CD4-positive, alpha-beta T cell treated with Interleukin-4 for 4 hours (primary cell): ENCODE data around the gene MAPK8.
"Not testable (repeated sequence)": the region's sequence is repeated elsewhere in the genome, so short reads cannot be mapped to it uniquely, and the experiment has no call there.

Experiments used
- DNase-seq: peaks from one replicate; pipeline ENCODE4 v3.0.0-alpha.2; 2020

The MAPK8 gene

DNA sequence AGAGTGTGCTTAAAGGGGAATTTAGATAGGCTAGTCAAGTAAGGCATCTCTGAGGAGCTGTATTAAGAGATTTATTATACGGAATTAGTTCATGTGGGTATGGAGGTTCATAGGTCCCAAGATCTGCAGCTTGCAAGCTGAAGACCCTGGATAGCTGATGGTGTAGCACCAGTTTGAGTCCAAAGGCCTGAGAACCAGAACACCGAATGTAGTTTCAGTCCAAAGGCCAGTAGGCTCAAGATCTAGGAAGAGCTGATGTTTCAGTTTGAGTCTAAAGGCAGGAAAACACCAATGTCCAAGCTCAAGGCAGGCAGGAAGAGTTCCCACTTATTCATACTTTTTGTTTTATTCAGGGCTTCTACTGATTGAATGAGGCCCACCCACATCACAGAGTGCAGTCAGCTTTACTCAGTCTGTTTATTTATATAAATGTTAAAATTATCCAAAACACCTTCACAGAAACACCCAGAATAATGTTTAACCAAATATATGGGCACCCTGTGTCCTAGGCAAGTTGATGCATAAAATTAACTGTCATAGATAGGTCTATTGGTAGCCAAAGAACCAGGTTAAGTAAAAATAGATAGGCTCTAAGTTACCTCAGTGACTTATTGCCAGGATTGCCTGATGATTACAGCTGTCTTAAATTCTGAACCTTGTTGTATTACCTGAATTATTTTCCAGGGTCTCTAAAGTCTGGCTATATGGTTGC, 83.5 kb downstream of the MAPK8 start:
- no peak for DNase-seq

DNA sequence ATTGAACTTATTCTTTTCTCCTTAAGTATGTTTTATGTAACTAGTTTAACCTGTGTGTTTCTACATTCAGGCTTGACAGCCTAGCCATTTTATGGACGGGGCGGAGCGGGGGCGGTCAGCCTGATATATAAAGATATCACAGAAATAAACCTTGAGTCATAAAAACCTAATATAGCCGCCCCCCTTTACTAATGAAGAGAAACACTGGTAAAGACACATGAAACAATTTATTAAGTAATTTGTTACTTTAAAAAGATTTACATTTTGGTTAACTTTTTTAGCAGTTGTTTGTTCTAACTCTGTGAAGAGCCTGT, 84.0 kb downstream of the MAPK8 start:
- DNase-seq: no peak

DNA sequence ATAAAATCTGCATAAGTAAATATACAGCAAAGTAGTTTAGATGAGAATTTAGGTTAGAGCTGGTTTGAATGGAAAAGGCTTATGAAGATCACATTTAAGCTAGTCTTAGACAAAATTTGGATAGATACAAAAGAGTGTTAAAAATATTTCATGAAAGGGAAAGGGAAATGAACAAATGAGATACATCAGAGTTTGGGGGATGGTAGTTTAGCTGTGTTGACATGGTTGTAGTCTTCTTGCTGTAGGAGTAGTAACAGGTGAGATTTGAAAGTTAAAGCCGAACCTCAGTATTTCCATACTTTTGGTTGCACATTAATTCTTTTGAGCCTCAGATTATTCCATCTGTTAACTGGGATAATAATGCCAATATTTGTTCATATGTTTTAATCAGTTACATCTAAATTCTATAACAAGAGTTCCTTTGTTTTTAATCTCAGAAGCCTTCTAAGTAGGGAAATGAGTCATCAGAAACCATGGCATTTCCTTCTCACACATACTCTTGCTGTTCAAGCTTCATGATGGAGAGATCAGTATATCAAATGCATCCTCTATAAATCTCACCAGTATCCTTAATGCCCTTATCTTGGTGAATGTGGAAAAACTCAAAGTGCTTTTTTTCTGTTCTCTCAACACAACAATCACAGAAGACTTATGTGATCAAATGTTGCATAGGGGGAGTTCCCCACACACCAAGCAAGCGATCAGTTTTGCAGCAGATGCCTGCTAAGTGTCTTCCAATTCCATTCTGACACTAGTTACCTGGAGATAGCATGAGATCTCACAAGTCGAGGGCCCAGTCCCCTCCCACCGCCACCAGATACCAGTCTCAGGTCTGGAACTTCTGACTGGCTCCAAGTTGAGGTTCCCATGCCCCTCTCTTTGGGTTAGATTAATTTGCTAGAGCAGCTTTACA, 84.7 kb downstream of the MAPK8 start:
- DNase-seq: peak; percentile 18

DNA sequence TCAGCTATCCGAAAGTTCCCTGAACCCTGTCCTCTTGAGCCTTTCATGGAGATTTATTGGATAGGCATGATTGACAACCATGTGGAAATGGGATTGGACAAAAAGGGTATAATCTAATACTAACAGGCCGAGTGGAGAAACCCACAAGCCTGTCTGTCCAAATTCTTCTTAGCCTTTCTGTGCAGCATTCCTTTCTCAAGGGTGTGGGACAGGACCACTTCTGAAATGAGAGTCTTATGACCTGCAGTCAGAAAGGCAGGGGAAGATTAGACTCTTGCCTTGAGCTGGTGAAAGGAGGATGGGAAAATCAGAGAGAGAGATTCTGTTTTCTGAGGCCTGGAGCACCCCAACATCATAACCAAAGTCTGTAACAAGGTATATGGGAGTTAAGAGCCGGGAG, 85.5 kb downstream of the MAPK8 start:
- no peak for DNase-seq

DNA sequence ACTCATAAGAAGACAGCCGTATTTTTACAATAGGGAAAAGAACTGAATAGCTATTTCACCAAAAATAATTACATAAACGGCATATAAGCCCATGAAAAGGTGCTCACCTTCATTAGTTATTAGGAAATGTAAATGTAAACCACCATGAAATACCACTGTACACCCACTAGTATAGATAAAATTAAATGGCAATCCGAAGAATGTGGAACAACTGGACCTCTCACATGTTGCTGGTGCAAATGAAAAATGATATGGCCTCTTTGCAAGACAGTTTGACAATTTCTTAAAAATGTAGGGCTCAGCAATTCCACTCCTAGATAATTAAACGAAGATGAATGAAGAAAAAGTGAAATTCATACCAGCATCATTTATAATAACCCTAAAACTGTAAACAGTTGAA, 91.8 kb downstream of the MAPK8 start:
- DNase-seq: no peak

DNA sequence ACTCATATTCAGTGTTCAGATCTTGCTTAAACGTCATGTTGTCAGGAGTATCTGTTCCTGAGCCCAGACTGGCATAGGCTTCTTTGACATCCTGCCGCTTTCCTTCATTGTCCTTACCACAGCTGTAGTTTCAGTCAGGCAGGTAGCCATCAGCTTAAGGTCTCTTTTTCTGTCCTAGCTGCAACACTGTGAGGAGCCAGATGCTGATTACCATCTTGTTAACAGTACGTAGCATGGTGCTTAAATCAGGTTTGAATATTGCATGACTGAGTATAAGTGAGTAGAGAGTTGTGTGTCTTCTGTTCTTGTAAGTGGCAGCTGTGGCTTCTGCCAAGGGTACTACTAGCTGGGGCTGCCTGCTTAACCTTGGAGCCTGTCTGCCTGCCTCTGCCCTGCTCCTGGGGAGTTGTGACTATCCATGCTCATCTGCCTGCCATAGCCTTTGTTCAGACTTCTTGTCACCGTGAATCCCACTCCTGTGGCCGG, 92.6 kb downstream of the MAPK8 start:
- no peak for DNase-seq

DNA sequence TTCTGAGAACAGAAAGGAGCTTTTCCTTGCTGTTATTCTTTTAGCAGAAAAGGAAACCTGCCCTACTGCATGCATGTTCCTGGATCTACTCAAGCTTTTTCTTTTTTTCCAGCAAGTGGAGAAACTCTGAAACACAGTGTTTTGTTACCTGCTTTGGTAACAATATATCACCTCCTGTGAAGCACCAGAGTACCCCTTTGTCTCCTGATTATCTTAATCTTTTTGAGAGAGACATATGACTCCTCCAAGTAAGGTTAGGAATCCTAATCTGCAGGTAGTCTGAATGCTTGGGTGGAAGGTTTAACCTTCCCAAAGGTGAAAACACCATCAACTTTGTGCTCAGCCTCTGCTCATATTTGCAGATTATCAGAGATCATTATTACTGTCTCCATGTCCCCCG, 93.1 kb downstream of the MAPK8 start:
- DNase-seq: no peak

DNA sequence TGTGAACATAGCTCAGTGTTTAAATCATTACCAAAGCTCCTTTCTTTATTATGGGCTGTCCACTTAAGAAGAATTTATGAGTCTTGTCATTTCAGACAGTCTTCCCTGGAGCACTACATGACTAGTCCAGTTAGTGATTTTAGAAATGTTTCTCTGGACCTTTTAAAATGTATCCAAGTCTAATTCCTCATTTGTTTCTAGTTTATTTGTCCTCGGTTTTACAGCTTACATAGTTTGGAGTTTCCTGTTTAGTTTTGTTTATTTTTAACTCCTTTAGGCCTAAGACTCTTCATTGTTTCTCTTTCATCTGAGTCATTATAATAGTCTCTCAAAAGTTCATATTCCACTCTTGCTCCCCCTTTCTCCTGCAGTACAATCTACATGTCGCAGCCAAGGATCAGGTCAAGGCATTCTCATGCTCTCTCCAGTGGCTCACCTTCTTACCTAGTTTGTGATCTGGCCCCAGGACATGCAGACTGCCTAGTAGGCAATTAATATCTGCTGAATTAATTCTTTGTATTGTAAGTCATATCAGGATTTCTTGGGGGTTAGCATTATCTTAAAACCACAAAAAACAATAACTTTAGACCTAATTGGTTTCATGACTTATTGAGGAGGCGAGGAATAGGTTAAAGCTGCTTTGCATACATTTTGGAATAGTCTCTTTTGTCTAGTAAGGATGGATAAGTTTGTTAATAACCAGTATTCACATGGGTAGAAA, 93.8 kb downstream of the MAPK8 start:
- DNase-seq: no peak

DNA sequence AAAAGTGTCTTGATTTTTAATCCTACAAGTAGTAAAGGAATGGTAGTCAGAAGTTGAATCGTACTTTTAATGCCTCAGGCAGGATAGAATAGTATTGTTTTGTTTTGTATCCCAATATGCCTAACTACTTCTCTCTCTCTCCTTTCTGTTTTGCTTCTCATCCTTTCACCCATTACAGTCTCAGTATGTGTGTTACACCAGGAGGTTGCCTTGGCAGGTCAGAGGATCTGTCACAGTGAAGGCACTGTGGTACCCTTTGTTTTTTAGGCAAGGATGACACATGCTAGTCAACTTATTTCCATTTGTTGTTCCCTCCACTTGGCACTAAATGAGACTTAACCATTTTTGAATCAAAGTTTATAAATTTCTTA, 94.4 kb downstream of the MAPK8 start:
- DNase-seq: no peak

DNA sequence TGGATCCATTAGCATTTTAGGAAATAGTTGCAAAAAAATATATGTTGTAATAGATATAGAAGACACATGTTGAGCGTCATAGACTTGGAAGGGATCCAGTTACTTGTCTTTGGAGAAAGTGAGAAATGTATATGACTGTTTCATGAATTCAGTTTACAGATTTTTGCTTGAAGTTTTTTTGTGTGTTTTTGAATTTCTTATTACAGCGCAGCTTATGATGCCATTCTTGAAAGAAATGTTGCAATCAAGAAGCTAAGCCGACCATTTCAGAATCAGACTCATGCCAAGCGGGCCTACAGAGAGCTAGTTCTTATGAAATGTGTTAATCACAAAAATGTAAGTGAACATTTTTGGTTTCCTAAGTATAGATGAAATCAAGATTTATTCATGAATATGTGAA, 98.2 kb downstream of the MAPK8 start:
- DNase-seq: no peak

DNA sequence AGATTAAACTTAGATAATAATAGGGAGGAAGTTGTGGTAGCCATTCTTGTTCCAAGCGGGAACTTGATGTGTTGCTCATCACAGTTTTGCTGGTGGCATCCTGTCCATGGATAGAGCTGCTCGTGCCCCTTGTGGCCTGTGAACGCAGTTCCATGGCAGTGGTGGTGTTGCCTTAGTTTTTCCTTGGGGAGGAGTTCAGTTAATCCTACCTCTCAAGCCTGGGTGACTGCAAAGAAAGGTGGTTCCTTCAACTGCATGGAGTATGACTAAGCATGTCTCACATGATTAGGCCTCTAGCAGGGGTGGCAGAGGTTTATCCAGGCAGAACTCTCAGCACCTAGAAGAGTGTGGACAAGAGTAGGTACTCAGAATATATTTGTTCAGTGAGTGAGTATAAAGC, 99.7 kb downstream of the MAPK8 start:
- no peak for DNase-seq

DNA sequence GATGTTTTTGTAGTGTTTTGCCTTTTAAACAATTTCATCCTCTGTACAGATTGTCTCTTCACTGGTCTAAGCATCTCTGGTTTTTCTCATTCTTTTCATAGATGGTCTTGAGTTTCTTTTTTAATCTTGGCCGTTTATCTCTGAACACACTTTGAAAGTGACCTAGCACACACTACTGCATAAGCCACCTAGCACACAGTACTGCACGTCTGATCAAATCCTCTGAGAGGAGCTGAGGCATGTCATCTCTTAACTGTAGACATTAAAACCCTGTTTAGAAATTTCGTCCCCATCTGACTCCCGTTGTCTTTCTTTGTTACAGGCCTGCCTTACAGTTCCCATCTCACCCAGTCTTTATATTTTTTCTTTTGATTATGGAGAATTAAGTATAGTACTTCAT, 100.2 kb downstream of the MAPK8 start:
- DNase-seq: no peak

DNA sequence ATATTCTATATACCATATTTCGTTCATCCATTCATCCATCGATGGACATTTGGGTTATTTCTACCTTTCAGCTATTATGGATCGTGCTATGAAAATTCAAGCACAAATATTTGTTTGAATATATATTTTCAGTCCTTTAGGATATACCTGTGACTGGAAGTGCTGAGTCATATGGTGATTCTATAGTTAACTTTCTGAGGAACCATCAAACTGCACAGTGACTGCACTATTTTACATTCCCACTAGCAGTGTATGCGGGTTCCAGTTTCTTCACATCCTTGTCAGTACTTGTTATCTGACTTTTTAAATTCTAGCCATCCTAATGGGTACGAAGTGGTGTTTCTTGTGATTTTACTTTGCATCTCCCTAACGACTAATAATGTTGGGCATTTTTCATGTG, 104.0 kb downstream of the MAPK8 start:
- no peak for DNase-seq

DNA sequence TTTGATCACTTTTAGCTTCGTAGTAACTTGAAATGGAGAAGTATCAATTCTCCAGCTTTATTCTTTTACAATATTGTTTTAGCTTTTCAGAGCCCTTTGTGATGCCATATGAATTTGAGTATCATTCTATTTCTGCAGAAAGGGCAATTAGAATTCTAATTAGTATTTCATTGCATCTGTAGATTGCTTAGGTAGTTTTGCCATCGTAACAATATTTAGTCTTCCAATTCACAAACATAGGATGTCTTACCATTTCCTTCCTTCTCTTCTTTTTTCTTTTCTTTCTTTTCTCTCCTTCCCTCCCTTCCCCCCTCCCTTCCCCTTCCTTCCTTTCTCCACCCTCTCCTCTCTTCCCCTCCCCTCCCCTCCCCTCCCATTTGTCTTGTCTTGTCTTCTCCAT, 105.0 kb downstream of the MAPK8 start:
- no peak for DNase-seq

DNA sequence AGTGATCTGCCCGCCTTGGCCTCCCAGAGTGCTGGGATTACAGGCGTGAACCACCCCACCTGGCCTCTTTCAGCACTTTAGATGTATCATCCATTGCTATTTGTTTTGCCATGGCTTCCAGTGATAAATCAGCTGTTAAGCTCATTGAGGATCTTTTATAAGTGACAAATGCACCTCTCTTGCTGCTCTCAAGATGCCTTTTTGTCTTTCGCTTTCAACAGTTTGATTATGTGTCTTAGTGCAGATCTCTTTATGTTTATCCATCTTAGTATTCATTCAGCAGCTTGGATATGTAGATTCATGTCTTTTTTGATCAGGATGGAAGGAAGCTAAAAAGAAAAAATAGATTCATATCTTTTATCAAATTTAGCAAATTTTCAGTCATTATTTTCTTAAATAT, 105.6 kb downstream of the MAPK8 start:
- no peak for DNase-seq

DNA sequence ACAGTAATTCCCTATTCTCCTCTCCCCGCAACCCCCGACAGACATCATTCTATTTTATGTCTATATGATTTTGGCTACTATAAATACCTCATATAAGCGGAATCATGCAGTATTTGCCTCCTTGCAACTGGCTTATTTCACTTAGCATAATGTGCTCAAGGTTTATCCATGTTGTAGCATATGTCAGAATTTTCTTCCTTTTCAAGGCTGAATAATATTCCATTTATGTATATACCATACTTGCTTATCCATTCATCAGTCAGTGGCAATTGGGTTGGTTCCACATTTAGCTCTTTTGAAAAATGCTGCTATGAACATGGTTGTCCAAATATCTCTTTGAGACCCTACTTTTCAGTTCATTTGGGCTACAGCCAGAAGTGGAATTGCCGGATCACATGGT, 106.5 kb downstream of the MAPK8 start:
- no peak for DNase-seq

DNA sequence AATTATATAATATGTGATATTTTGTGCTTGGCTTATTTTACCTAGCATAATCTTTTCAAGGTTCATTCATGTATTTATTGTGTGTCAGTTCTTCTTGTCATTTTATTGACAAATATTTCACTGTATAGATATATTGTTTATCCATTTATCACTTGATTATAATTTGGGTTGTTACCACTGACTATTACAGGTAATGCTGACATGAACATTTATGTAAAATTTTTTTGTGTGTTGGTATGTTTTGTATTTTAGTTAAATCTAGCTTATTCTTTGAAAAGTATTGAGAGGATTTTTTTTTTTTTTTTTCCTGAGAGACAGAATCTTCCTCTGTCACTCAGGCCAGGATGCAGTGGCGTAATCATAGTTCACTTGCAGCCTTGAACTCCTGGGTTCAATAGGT, 107.7 kb downstream of the MAPK8 start:
- DNase-seq: no peak

DNA sequence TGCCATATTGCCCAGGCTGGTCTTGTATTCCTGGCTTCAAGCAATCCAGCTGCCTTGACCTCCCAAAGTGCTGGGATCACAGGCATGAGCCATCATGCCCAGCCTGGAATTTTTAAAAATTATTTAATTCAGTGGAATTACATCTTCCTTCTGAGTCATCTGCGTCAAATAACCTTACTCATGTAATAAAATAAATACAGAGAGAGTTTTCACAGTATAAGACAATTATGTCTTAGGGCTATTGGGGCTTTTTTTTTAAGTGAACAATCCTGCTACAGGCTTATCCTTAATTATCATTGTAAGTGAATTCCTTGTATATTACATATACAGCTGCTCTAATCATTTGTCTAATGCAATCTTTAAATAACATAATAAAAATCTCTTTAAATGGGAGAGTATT, 108.3 kb downstream of the MAPK8 start:
- DNase-seq: no peak

DNA sequence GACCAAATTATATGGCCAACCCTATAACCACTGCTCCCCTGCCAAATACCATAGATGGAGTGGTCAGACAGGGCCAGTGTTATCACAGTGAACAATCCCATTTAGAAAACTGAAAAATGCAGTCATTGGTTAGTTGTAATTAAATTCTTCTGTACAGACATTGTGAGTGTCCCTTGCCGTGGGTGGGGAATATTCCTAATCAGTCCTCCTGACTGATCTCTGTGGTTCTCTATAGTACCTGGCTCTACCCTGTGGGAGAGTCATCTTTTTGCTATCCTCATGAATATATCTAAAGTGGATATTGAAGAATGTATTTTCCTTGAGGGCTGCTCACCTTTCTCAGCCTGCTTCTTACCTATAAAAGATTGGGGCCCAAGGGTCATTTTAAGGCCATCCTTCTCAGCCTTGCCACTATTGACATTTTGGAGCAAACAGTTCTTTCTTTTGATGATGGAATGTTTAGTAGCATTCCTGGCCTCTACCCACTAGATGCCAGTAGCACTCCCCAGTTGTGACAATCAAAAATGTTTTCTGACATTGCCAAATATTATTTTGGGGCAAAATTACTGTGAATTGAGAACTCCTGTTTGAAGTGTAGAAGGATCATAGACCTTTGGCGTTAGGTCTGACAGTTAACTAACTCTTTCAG, 110.2 kb downstream of the MAPK8 start:
- no peak for DNase-seq

DNA sequence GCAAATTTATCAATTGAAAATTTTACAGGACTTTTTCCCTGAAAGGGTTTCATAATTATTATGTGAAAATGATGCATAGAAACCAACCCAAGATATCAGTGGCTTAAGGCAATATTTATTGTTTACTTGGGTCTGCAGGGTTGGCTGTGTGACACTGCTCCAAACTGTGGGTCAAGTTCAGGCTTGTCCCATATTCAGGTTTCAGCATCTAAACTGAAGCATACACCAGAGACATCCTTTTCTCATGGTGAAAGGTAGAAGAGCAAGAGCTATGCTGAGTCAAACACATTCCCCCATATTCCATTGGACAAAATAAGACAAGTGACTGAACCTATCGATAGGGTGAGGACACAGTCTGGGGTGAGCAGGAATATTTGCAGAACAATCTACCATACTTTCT, 110.9 kb downstream of the MAPK8 start:
- DNase-seq: no peak

DNA sequence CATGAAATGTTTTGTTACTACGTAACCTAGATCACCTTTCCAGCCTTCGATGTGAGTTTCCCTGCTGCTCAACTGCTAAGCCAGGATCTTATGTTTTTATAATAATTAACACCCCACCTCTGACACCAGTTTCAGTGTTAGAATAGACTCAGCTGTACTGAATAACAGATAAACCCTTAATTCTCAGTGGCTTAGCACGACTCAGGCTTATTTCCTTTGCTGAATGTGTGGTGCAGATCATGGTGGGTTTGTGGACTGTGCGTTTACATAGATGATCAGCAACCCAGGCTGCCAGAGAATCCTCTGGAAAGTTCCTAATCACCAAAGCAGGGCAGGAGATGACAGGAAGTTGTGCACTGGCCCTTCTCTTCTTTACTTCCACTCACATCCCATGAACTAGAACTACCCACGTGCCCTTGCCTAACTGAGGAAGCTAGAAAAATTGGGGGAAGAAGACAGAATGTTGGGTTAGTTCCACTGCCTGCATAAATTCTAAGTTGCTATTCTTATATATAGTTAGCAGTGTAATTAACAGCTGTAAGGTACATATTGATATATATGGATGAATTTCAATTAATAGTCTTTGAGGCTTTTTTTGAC, 111.8 kb downstream of the MAPK8 start:
- DNase-seq: no peak

DNA sequence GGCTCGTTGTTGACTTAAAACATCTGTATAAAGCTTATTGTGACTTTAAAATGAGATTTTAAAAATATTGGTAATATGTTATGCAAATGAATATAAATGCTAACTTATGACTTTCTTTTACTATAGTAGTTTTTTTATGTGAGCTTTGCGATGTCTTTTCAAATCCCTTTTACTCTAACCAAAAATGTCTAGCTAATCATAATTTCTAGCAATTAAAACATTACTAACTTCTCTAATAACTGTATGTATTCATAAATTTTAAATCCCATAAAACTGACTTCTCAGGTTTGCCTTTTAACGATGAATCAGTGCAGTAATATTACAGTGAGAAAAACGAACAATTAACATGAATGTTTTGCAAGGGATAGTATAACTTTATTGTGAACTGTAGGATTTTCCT, 113.2 kb downstream of the MAPK8 start:
- DNase-seq: no peak

DNA sequence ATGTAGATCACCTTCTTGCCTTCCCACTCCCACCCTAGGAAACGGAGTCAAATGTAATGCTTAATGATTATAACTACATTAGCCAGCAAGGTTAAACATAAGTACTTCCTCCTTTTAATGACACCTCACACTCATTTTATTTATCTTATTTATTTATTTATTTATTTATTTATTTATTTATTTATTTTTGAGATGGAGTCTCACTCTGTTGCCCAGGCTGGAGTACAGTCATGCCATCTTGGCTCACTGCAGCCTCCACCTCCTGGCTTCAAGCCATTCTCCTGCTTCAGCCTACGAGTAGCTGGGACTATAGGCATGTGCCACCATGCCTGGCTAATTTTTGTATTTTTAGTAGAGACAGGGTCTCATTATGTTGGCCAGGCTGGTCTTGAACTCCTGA, 115.4 kb downstream of the MAPK8 start:
- DNase-seq: not testable (repeated sequence)
